K562 (cell line): Measurements from ENCODE around the gene CPT1A. TPM values are rescaled to one million over a fixed set of nuclear protein-coding genes. Genes with fewer than 3 reads are reported as not detected.
A peak's percentile ranks its signal among the peaks of the same experiment; 100 is the strongest.

Experiments used
- ARID2 ChIP-seq: fragments of 450-650 bp; IDR thresholded peaks from 2 replicates; pipeline ENCODE4 v1.6.1; 2017; ENCODE audit warnings: antibody characterized with exemption, mild to moderate bottlenecking
- BRF1 ChIP-seq: IDR thresholded peaks from 3 replicates; pipeline ENCODE4 v1.6.1; 2011; ENCODE audit warnings: borderline replicate concordance, mild to moderate bottlenecking; ENCODE audit not compliant: insufficient read length; ENCODE audit errors: extremely low read depth
- CBFA2T2 ChIP-seq: fragments of 450-650 bp; conservative IDR thresholded peaks from 2 replicates; pipeline ENCODE4 v1.6.1; 2017; ENCODE audit warnings: mild to moderate bottlenecking
- CTBP1 ChIP-seq: fragments of 450-650 bp; IDR thresholded peaks from 2 replicates; pipeline ENCODE4 v1.6.1; 2016; ENCODE audit warnings: borderline replicate concordance
- ELF2 ChIP-seq: fragments of 250-450 bp; sonication (Bioruptor Pico); IDR thresholded peaks from 2 replicates; pipeline ENCODE4 v1.5.0; 2021; ENCODE audit warnings: mild to moderate bottlenecking
- GABPA ChIP-seq: fragments of 200-800 bp; sonication (Bioruptor generic); conservative IDR thresholded peaks from 2 replicates; pipeline ENCODE4 v1.6.1; 2016; ENCODE audit warnings: low read depth, missing genetic modification characterization, missing compliant biosample characterization
- HDAC6 ChIP-seq: IDR thresholded peaks from 2 replicates; pipeline ENCODE4 v1.6.1; 2012; ENCODE audit warnings: low read depth, mild to moderate bottlenecking, control low read depth, inconsistent platforms, low read length, moderate library complexity
- JUNB ChIP-seq: fragments of 450-650 bp; formaldehyde crosslinking; conservative IDR thresholded peaks from 2 replicates; pipeline ENCODE4 v1.4.0; 2020; ENCODE audit warnings: mild to moderate bottlenecking
- MCM3 ChIP-seq: fragments of 450-650 bp; IDR thresholded peaks from 2 replicates; pipeline ENCODE4 v1.6.1; 2016
- MED1 ChIP-seq: sonication (generic); formaldehyde crosslinking; IDR thresholded peaks from 2 replicates; pipeline ENCODE4 v1.8.1; 2023; ENCODE audit warnings: missing genetic modification reagents, borderline replicate concordance
- MEF2A ChIP-seq: IDR thresholded peaks from 2 replicates; pipeline ENCODE4 v1.6.1; 2011; ENCODE audit warnings: low read depth, mild to moderate bottlenecking, low read length, moderate library complexity; ENCODE audit not compliant: control insufficient read depth
- MYBL2 ChIP-seq, 2 experiments: fragments of 450-650 bp in 1 of 2; sonication (generic) in 1 of 2; formaldehyde crosslinking in 1 of 2; IDR thresholded peaks; 2 replicates each; pipeline versions ENCODE4 v1.6.1 to v1.8.1; 2017 to 2022; ENCODE audit warnings: borderline replicate concordance in 1 of 2, inconsistent platforms in 1 of 2, low read depth in 1 of 2, mild to moderate bottlenecking in 1 of 2, missing genetic modification reagents in 1 of 2, moderate library complexity in 1 of 2
- NUFIP1 ChIP-seq: fragments of 450-650 bp; IDR thresholded peaks from 2 replicates; pipeline ENCODE4 v1.6.1; 2018; ENCODE audit not compliant: partially characterized antibody
- POLR2G ChIP-seq: fragments of 200-400 bp; formaldehyde crosslinking; IDR thresholded peaks from 2 replicates; pipeline ENCODE4 v1.6.1; 2017; ENCODE audit warnings: low read depth, mild to moderate bottlenecking, antibody characterized with exemption, low read length, moderate library complexity
- RBBP5 ChIP-seq: fragments of 200-600 bp; sonication (generic); IDR thresholded peaks from 2 replicates; pipeline ENCODE4 v1.6.1; 2012; ENCODE audit warnings: borderline replicate concordance, mild to moderate bottlenecking, low read length, control low read depth, inconsistent platforms; ENCODE audit not compliant: insufficient read depth, poor library complexity, severe bottlenecking
- RBM25 ChIP-seq: fragments of 200-400 bp; formaldehyde crosslinking; IDR thresholded peaks from 2 replicates; pipeline ENCODE4 v1.6.1; 2018; ENCODE audit warnings: low read length, low read depth, moderate library complexity; ENCODE audit not compliant: severe bottlenecking
- STAT5A ChIP-seq: IDR thresholded peaks from 2 replicates; pipeline ENCODE4 v1.6.1; 2012; ENCODE audit warnings: low read length, inconsistent platforms, borderline replicate concordance
- TAF7 ChIP-seq: fragments of 450-650 bp; IDR thresholded peaks from 2 replicates; pipeline ENCODE4 v1.6.1; 2016; ENCODE audit warnings: missing genetic modification characterization, missing compliant biosample characterization
- TBP ChIP-seq: optimal IDR thresholded peaks from 2 replicates; pipeline ENCODE3; 2011; ENCODE audit warnings: low read depth, low read length, improper control_type of control experiment
- UBTF ChIP-seq, 2 experiments: IDR thresholded peaks; 2 replicates each; pipeline ENCODE4 v1.6.1; 2012; ENCODE audit warnings: improper control_type of control experiment in 2 of 2, low read depth in 2 of 2, low read length in 2 of 2, borderline replicate concordance in 1 of 2
- ZBTB7A ChIP-seq: IDR thresholded peaks from 2 replicates; pipeline ENCODE4 v1.6.1; 2011; ENCODE audit warnings: low read depth, mild to moderate bottlenecking, low read length, moderate library complexity, borderline replicate concordance; ENCODE audit not compliant: control insufficient read depth
- ZNF398 ChIP-seq: fragments of 250-450 bp; sonication (Bioruptor Pico); IDR thresholded peaks from 2 replicates; pipeline ENCODE4 v1.8.0; 2021; ENCODE audit warnings: moderate library complexity, mild to moderate bottlenecking, inconsistent platforms
- ZNF764 ChIP-seq: fragments of 250-450 bp; sonication (Bioruptor Pico); IDR thresholded peaks from 2 replicates; pipeline ENCODE4 v1.4.0; 2020; ENCODE audit warnings: low read depth, mild to moderate bottlenecking, moderate library complexity
- polyA plus RNA-seq, 8 experiments: library from polyadenylated mRNA; depleted of rRNA in 4 of 8; stranded (reverse) in 5 of 8; unstranded in 3 of 8; fragments of >200 nt; fragmentation: Nextera tagmentation in 2 of 8; fragmentation: Illumina TruSeq in 1 of 8; extraction: Ambion mirVana in 2 of 8; extraction: Trizol in 1 of 8; gene quantifications; 2 replicates each; pipeline versions ENCODE4 v1.2.1 to v1.2.3, GENCODE V29; 2011 to 2014; ENCODE audit warnings: inconsistent platforms in 1 of 8, missing spikeins in 1 of 8
- total RNA-seq, 7 experiments: library from RNA; depleted of rRNA in 6 of 7; stranded (reverse); fragments of >200 nt in 6 of 7; fragmentation: Illumina TruSeq in 2 of 7; extraction: Trizol in 2 of 7; gene quantifications; 2 replicates each; pipeline versions ENCODE4 v1.2.1 to v1.2.3, GENCODE V29; 2011 to 2021; ENCODE audit warnings: low replicate concordance in 1 of 7

The CPT1A gene
- total and polyA plus RNA-seq, 9 of the 15 experiments (the other 6 are each of a cell fraction or from before 2014, with no cell fraction given): 2.6 to 29.1 (median 12.3) TPM

- TF ChIP-seq MYBL2 (IDR thresholded peaks at IDR 0.05; ENCODE audit: low read depth) (no peak), MYBL2 (CRISPR knock-in tag; IDR thresholded peaks at IDR 0.05; ENCODE audit: borderline replicate concordance) (no peak), GABPA (tag) (0 out of 2 replicates have a peak, but pooled peaks have one; percentile 2), HDAC6 (no peak), MEF2A (no peak), CTBP1 (peak; percentile 83), MED1 (CRISPR knock-in tag) (no peak), MCM3 (no peak), STAT5A (no peak), RBBP5 (peak; percentile 11), NUFIP1 (no peak), ZBTB7A (0 out of 2 replicates have a peak, but pooled peaks have one; percentile 8), BRF1 (no peak), ARID2 (no peak), RBM25 (peak; percentile 74), UBTF (IDR thresholded peaks at IDR 0.05; ENCODE audit: borderline replicate concordance in 1 of 2, low read depth in 2 of 2, low read length in 2 of 2) (peak in 1 of 2 experiments; percentile 60; a peak in 1 of 4 replicates), TBP (peak; percentile 48), POLR2G (peak; percentile 69), ELF2 (no peak), TAF7 (tag) (no peak), JUNB (CRISPR knock-in tag) (no peak), ZNF398 (CRISPR knock-in tag) (no peak), CBFA2T2 (no peak), ZNF764 (CRISPR knock-in tag) (no peak)
These were observed at the start of gene CPT1A (continued) for GRCh38 chr11:68841718-68842426.
